T-helper 1 cell (primary cell): ENCODE measurements around the gene ARAF.
"Not testable (repeated sequence)": the region's sequence is repeated elsewhere in the genome, so short reads cannot be mapped to it uniquely, and the experiment has no call there.

Experiments used
- DNase-seq, 5 donors: peaks; one replicate each; pipeline ENCODE4 v3.0.0-alpha.2; 2012 to 2020
- total RNA-seq, 4 donors: gene quantifications; one replicate each; lab custom pipeline; 2026; lab: John Stamatoyannopoulos, UW

The ARAF gene
- 81.7 to 89.8 (median 84.2) reads per million in 4 donors for total RNA-seq

DNA sequence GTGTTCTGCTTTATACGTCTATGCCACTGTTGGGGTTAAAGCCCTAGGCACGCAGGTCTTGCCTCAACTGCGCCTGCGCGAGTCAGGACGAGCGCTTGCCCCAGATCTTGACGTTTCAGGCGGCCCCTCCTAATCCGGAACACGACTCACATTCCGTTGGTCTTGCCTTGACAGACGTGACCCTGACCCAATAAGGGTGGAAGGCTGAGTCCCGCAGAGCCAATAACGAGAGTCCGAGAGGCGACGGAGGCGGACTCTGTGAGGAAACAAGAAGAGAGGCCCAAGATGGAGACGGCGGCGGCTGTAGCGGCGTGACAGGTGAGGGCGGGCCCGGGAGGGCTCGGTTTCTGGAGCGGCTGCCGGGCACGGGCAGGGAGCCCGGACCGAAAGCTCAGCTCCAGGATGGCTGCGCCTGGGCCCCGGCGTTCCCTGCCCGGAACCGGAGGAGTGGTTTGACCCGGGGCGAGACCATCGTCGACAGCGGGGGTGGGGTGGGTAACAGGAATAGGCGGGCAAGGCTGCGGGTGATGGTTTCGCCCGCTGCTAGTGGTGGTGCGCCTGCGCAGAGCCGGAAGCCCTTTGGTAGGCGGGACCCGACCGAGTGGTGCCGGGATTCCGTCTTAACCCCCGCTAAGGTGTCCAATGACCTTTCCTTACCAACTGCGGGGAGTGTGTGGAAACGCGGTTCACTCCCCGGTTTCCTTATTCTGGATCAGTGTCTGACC, at the start of gene ARAF:
TSS of gene ARAF (plus strand) at position 272 of the 725 bp plus-strand sequence. CDS start 1,763 bp downstream, outside the sequence.
- DNase-seq = peak; percentile 91 to 98 (median 92)

DNA sequence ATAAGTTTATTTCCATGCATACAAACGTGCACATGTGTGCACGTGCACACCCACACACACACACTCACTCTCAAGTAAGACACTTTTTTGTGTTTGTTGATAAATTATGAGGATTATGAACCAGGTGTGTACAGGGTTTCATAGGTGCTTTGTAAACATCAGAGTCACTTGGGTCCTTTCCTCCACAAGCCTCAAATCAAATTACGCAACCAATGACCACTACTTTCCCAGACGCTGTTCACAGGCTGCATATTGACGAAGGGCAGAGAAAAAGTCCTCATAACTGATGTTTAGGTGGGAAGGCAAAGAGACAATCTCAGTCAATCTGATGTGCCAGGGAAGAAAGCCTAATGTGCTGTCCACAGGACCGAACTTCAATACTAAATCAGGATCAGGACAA, 48.6 kb upstream of the ARAF start:
- DNase-seq = not testable (repeated sequence)

DNA sequence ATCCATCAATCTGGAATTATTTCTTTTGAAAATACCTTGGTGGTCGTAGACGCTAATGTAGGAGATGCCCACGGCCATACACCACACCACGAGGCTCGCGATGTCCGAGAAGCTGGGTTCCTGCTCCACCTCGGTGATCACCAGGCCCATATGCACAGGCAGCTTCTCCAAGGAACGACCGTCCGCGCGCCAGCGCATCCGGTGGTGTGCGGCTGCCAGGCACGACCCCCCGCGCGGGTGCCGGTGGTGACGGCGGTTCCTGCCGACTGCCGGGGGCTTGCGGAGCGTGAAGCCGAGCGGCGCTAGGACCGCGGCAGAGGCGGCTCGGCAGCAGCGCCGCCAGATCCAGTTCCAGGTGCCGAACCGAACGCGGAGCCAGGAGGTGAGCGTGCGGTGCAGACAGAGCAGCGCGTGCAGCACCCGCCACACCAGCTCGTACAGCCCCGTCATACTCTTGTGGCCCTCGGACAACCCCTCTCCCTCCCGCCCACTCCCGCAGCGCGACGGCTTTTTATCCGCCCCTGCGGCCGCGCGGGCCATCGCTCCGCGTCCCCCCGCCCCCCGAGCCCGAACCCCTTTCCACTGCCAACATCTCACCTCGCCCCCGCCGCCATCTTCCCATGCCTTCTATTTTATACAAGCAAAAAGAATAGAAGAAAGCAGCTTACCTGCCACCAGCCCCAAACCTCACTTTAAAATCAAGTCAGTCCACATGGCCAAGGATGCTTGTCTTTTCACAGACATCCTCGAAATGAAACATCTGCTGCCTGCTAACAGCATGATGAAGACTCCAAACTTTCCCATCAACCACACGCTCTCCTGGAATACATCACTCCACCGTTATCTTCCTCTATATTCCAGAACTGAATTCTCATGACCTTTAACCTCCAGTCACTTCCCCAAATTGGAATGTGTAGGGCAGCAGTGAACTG, 47.7 kb upstream of the ARAF start:
- not testable (repeated sequence) for DNase-seq

DNA sequence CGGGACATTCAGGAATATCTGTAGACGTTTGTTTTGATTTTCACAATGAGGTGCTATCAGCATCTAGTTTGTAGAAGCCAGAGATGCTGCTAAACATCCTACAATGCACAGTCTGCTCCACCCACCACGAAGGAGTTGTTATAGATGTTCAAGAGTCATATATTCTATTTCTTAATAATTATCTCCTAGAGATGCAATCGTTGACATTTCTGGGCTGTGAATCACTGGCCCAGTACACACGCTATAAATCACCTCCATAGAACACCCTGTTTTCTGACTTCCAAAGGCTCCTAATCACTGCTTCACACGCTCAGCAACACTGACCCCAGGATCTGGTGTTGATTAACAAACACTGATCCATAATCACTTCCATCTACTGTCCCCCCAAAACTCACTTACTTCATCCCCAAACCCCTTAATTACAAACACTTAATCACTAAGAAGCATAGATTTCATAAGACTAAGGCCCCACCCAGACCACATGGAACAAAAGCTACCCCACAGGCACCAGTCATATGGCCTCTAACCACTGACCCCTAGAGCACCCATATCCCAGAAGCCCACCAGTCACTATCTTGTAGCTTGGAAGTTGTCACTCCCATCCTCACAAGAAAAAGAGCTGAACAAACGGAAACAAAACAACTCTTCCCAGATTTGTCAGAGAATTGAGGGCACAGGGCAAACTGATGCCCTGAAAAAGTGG, 46.3 kb upstream of the ARAF start:
- no peak for DNase-seq

DNA sequence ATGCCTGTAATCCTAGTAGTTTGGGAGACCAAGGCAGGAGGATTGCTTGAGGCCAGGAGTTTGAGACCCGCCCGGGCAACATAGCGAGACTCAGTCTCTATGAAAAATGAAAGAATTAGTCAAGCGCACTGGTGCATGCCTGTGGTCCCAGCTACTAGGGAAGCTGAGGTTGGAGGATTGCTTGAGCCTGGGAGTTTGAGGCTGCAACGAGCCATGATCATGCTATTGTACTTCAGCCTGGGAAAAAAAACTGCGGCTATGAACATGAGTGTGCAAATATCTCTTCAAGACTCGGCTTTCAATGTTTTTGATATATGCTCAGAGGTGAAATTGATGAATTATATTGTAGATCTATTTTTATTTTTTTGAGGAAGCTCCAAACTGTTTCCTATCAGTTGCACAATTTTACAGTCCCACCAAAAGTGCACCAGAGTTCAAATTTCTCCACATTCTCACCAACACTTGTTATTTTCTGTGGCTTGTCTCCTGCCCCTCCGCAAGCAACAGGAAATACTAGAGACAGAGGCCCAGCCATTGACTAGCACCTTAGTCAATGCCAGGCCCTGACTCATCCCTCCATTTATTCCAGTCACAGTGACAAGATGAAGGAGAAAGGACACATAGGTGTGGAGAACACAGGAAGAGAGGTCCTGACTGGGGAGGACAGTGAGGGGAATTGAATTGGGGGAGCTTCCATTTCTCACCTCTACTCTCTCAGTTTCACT, 44.9 kb upstream of the ARAF start:
- DNase-seq = no peak

DNA sequence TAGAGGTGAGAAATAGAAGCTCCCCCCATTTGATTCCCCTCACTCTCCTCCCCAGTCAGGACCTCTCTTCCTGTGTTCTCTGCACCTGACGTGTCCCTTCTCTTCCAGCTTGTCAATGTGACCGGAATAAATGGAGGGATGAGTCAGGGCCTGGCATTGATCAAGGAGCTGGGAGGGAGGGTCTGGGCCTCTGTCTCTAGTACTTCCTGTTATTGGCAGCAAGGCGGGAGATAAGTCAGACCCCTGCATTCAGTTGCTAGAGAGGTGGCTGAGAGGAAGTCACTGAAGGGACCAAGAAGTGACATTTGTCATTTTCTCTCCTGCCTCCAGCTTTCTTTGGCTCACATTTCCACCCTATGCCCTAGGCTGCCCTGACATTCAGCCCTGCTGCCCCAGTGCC, 42.9 kb upstream of the ARAF start:
- DNase-seq = no peak

DNA sequence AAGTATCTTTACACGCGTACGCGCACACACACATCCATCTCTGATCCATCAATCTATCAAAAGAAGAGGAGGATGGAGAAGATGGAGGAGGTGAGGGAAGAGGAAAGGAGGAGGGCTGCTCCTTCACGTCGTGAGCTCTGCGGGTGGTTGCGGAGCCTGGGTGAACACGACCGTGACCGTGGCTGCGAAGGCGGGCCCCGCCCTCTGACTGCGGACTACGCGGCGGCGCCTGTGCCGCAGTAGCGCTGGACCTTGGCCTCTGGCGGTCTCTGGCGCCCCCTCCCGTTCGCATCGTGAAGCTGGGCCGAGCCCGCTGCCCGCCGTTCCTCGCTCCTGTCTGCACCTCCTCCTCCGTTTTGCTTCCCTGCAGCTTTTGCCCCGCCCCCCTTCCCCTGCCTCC, 37.7 kb upstream of the ARAF start:
- peak; percentile 52 to 75 (median 67) for DNase-seq

DNA sequence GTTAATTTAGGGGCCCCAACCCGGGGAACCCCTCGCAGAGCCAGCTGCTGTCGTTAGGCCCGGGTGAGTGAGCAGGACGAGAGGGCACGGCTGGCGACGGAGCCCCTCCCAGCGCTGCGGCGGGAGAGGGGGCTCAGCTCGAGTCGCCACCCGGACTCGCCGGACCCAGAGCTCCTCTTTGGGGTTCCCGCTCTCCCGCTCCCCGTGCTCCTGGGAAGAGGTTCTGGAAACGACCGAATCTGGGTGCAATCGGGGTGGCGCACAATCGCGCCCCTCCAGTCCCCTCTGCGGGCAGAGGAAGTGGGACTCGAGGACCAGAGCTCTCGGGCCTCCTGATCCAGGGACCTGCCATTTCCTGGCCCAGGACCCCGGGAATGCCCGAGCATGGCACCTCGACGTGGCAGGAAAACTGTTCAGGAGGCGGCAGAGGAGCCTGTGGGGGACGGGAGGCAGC, 37.3 kb upstream of the ARAF start:
- no peak for DNase-seq

DNA sequence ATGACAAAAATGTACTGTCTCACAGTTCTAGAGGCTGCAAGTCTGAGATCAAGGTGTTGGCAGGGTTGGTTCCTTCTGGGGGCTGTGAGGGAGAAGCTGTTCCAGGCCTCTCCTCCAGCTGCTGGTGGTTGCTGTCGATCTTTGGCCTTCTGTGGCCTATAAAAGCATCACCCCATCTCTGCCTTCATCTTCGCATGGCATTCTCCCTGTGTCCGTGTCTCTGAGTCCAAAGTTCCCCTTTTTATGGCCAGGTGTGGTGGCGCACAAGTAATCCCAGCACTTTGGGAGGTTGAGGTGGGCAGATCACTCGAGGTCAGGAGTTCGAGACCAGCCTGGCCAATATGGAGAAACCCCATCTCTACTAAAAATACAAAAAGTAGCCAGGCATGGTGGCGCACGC, 31.5 kb upstream of the ARAF start:
- DNase-seq = no peak

DNA sequence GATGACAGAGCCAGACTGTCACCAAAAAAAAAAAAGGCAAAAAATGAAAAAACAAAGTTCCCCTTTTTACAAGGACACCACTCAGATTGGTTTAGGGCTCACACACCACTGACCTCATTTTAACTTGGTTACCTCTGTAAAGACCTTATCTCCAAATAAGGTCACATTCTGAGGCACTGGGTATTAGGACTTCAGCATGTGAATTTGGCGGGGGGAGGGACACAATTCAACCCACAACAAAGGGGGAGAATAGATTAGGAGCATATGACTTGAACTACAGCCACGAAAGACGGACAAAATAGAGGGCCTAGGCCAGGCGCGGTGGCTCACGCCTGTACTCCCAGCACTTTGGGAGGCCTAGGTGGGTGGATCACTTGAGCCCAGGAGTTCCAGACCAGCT, 31.0 kb upstream of the ARAF start:
- DNase-seq = no peak

DNA sequence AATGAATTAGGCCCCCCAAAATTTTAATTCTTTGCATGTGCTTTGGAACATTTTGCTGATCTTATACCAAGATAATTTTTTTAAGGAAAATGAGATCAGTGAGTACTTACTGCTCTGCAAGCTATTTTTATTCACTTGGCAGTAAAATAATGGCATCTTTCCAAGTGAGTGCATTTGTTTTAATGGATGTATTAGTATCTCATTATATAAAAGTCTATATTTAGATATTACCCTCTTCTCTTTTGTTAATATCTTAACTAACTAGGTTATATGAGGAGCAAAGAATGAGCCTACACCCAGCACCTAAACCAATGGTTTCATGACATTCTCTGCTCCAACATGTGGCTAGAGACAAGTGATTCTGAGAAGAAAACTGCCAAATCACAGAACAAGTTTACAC, 21.1 kb upstream of the ARAF start:
- no peak for DNase-seq

DNA sequence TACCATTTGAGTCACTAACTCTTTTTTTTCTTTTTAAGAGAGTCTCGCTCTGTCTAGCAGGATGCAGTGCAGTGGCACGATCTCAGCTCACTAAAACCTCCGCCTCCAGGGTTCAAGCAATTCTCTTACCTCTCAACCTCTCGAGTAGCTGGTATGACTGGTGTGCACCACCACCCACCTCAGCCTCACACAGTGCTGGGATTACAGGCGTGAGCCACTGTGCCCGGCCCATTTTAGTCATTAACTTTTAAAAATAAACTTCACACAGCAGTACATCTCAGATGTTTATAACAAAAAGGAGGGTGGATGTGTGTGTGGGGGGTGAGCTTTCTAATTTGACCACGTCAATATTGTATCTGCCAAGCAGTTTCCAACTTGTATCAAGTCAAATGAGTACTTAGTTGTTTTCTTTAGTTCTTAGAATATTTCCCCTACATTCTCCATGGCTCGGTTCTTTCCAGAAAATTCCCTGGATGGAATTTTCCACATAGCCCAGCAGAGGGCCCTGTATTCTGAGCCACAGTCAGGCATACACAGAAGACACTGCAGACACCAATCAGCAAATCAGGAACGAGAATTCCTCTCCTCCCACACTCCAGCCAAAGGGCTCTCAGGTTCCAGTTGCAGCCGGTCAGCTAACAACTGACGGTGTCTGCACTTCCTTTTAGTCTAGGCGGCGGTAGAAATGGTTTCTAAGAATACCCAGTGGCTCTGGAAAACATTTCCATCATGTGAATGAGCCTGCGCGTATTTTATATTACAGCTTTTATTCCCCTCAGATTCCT, 20.1 kb upstream of the ARAF start:
- DNase-seq = no peak

DNA sequence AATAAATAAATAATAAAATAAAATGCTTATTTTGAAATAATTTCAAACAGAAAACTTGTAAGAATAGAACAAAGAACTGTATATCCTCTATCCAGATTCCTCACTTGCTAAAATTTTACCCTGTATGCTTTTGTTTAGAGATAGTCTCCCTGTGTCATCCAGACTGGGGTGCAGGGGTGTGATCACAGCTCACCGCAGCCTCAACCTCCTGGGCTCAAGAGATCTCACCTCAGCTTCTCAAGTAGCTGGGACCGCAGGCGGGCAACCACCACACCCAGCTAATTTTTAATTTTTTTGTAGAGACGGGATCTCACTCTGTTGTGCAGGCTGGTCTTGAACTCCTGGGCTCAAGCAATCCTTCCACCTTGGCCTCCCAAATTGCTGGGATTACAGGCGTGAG, 17.5 kb upstream of the ARAF start:
- DNase-seq = no peak

DNA sequence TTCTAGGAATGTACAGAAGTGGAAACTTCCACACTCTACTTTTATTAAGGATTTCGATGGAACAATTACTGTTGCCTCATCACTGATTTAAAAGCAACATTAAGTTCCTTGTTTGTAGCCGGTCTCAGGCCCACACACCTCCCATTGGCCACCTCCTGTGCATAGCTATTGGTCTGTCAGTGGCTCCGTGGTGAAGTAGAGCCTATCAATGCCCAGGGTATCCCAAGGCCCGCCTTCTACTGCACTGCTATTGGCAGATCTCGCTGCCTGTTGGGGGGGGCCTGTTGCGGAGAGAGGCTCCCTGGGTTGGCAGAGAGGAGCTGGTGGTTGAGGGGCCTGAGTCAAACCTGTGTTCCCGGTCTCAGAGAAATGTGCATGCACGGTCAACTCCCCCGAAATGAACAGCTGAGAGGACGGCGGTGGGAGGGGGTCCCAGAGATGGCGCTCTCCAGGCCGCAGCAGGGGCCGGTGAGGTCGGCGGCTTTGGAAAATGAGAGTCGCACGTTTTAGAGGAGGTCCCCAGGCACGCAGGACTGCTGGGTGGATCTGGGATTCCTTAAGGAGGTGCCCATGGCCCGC, 4.9 kb upstream of the ARAF start:
- DNase-seq = peak; percentile 61 to 89 (median 72)

DNA sequence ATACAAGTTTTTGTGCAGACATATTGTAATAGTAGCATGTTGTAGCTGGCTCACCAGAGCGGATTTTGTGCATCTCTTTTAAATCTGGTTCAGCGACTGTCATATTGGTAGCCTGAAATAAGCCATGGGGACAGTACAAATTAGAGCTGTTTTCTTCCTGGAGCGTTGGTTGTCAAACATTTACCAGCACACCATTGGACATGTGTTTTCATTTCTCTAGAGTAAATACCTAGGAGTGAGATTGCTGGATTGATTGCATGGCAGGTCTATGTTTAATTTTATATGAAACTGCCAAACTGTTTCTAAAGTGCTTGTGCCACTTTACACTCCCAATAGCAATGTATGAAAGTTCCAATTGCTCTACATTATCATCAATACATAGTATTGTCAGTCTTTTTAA, 2.6 kb upstream of the ARAF start:
- no peak for DNase-seq

DNA sequence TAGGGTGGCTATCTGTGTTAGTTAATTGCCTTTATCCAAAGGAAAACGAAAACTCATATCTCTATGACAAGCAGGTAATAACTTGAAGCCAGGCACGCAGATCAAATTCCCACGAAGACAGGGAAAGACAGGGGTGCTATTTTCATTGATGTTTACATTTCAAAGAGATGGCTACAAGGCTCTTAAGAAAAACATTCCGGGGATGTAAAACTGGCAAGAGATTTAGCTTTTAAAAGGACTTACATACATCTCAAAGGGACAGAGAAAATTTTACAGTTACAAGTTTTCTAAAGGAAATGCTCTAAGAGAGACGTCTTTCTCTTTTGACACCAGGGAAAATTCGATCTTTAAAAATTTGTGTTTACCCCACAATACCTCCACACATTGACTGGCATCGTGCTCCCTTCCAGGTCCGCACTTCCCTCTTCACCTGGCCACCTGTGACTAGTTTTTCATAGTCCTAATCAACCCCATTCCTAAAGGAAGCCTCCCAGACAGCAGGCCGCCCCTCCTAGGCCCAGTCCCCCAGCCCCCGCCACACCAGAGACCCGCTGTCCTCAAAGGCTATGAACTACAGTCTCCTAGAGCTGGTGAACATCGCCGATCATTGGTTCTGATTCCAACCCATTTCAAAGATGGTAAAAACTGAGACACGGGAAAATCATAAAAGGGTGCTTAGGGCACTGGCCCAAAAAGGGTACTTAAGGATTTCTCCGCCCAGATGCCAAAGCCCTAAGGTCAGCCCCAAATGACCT, 649 bp upstream of the ARAF start:
- no peak for DNase-seq

DNA sequence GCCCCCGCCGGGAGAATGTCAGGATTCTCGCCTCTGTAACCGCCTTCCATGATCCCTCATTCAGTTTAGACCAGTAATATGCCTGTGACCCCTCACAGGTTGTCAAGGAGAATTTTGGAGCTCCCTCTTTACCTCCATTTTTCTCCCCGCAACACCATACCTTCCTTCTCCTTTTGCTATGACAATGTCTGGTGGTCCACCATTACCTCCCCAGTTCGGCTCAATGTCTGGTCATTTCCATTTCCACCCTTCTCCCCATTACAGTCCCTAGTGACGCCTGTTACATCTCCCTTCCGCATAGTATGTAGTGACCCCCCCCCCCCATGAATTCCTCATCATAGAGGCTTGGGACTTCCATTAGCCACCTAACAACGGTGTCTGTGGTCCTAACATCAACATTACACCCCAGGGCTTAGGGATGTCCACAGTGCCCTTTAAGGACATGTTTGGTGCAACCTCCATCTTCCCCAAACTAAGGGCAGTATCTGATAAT, 700 bp downstream of the ARAF start:
- DNase-seq = no peak

DNA sequence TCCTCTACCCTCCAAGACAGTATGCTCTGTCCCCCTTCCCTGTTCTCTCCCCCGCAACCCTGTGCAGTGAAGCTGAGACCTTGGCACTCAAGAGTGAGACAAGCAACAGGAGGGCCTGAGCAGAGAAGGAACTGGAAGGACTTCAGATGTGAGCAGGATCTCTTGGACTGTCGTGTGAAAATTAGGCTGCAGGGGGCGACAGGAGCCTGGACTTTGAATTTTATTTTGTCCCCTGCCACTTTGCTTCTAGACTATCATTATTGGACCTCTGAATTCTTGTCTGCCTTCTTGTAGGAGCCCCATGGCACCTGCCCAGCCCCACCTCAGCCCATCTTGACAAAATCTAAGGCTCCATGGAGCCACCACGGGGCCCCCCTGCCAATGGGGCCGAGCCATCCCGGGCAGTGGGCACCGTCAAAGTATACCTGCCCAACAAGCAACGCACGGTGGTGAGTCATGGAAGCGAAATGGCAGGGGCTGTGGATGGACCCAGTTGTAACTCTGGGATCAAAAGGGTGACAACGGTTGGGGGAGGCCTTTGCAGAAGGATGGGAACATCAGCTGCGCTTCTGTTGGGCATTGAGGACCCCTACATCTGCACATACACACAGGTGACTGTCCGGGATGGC, 1.7 kb downstream of the ARAF start:
- peak in 1 of 5 donors; percentile 46 for DNase-seq

DNA sequence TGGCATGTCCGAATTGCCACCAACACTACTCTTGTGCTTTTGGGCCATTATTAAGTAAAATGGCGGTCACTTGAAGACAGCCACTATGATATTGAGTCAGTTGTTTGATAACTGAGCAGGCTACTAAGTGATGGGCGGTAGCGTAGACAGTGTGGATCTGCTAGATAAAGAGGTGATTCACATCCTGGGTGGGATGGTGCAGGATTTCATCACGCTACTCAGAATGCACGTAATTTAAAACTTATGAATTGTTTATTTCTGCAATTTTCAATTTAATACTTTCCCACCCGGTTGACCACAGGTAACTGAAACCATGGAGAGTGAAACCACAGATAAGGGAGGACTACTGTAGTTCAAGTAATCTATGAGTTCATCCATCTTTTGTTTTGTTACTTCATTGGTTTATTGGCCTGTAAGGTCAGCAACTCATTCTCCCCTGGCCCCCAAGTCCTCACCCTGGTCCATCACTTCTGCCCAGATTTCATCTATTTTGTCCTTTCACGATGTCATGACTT, 2.9 kb downstream of the ARAF start:
- peak in 1 of 5 donors; percentile 32 for DNase-seq
